Measurements from ENCODE around the gene PLCG2.

- TF ChIP-seq, protein P1, sequence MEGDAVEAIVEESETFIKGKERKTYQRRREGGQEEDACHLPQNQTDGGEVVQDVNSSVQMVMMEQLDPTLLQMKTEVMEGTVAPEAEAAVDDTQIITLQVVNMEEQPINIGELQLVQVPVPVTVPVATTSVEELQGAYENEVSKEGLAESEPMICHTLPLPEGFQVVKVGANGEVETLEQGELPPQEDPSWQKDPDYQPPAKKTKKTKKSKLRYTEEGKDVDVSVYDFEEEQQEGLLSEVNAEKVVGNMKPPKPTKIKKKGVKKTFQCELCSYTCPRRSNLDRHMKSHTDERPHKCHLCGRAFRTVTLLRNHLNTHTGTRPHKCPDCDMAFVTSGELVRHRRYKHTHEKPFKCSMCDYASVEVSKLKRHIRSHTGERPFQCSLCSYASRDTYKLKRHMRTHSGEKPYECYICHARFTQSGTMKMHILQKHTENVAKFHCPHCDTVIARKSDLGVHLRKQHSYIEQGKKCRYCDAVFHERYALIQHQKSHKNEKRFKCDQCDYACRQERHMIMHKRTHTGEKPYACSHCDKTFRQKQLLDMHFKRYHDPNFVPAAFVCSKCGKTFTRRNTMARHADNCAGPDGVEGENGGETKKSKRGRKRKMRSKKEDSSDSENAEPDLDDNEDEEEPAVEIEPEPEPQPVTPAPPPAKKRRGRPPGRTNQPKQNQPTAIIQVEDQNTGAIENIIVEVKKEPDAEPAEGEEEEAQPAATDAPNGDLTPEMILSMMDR (IDR thresholded peaks at IDR 0.05; ENCODE audit: insufficient read depth, low read length) = no peak
- TF ChIP-seq POLR2AphosphoS5 (IDR thresholded peaks at IDR 0.05; ENCODE audit: low read depth) (no peak), REST (IDR thresholded peaks at IDR 0.05; ENCODE audit: insufficient replicate concordance, low read depth) (no peak), GABPA (IDR thresholded peaks at IDR 0.05; ENCODE audit: low read depth) (no peak)
These were observed 16.1 kb downstream of the PLCG2 start for GRCh38 chr16:81795193-81795592.
